IMR-90 (cell line): ENCODE results near the gene BPIFB1. TPM values are rescaled to one million over a fixed set of nuclear protein-coding genes. Genes with fewer than 3 reads are reported as not detected.
A peak's percentile ranks its signal among the peaks of the same experiment; 100 is the strongest.

Source experiments
- ATAC-seq: fragments of 200-7000 bp; cut with Tn5 transposase; 2 replicates; pipeline ENCODE4 v1.9.1; 2020; ENCODE audit warnings: low read depth, mild to moderate bottlenecking, moderate library complexity
- BruUV-seq: library from RNA; stranded (reverse); fragments of 400-500 nt; replicated peaks from 2 replicates; lab custom pipeline; 2021; lab: Mats Ljungman, UMichigan
- CTCF ChIA-PET: fragments of 300-600 bp; formaldehyde crosslinking; extraction: SDS; loops from one replicate; lab custom pipeline; 2021; ENCODE audit warnings: antibody characterized with exemption; lab: Yijun Ruan, JAX
- POLR2A ChIA-PET: fragments of 300-600 bp; sonication (Branson Sonifier 250); formaldehyde crosslinking; loops from one replicate; lab custom pipeline; 2022; ENCODE audit warnings: antibody characterized with exemption; ENCODE audit not compliant: unreplicated experiment; lab: Charles Lee
- DNase-seq: peaks from one replicate; pipeline ENCODE4 v3.0.0; 2013
- H2AFZ ChIP-seq: replicated peaks from 2 replicates; pipeline ENCODE3; 2013; ENCODE audit warnings: low read length, mild to moderate bottlenecking; ENCODE audit not compliant: poor library complexity
- H2AK5ac ChIP-seq: 2 replicates; pipeline ENCODE4 v1.6.1; 2013; ENCODE audit warnings: low read depth, low read length, inconsistent platforms
- H2AK9ac ChIP-seq: replicated peaks from 2 replicates; pipeline ENCODE3; 2013; ENCODE audit warnings: mild to moderate bottlenecking, low read depth, low read length, moderate library complexity; ENCODE audit not compliant: poor library complexity
- H2BK120ac ChIP-seq: 2 replicates; pipeline ENCODE4 v1.6.1; 2013; ENCODE audit warnings: low read depth, low read length, inconsistent platforms
- H2BK15ac ChIP-seq: 3 replicates; pipeline ENCODE4 v1.6.1; 2013; ENCODE audit warnings: low read depth, low read length, inconsistent platforms
- H2BK20ac ChIP-seq: 2 replicates; pipeline ENCODE4 v1.6.1; 2013; ENCODE audit warnings: low read depth, mild to moderate bottlenecking, inconsistent platforms, low read length, moderate library complexity
- H2BK5ac ChIP-seq: 2 replicates; pipeline ENCODE4 v1.6.1; 2013; ENCODE audit warnings: mild to moderate bottlenecking, low read depth, low read length, inconsistent platforms; ENCODE audit not compliant: poor library complexity, severe bottlenecking
- H3K14ac ChIP-seq: replicated peaks from 2 replicates; pipeline ENCODE4 v1.6.1; 2013; ENCODE audit warnings: low read depth, low read length, inconsistent platforms
- H3K18ac ChIP-seq: 2 replicates; pipeline ENCODE4 v1.6.1; 2013; ENCODE audit warnings: low read depth, low read length, control low read depth
- H3K23ac ChIP-seq: 2 replicates; pipeline ENCODE4 v1.6.1; 2013; ENCODE audit warnings: low read depth, low read length, inconsistent platforms
- H3K27ac ChIP-seq: 2 replicates; pipeline ENCODE4 v1.5.1; 2013; ENCODE audit warnings: mild to moderate bottlenecking, control low read depth, low read length; ENCODE audit not compliant: insufficient read depth
- H3K27me3 ChIP-seq: 2 replicates; pipeline ENCODE4 v1.6.1; 2013; ENCODE audit warnings: low read length; ENCODE audit not compliant: control insufficient read depth, insufficient read depth
- H3K36me3 ChIP-seq: 2 replicates; pipeline ENCODE4 v1.6.1; 2013; ENCODE audit warnings: low read length, mixed read lengths; ENCODE audit not compliant: control insufficient read depth, insufficient read depth
- H3K4ac ChIP-seq: 2 replicates; pipeline ENCODE4 v1.6.1; 2013; ENCODE audit warnings: low read depth, low read length, inconsistent platforms
- H3K4me1 ChIP-seq: 2 replicates; pipeline ENCODE4 v1.6.1; 2013; ENCODE audit warnings: low read length, mixed read lengths; ENCODE audit not compliant: control insufficient read depth, insufficient read depth
- H3K4me2 ChIP-seq: 2 replicates; pipeline ENCODE4 v1.6.1; 2013; ENCODE audit warnings: low read depth, mild to moderate bottlenecking, control low read depth, low read length, moderate library complexity
- H3K4me3 ChIP-seq: 2 replicates; pipeline ENCODE4 v1.5.1; 2013; ENCODE audit warnings: low read depth, mild to moderate bottlenecking, control low read depth, low read length, moderate library complexity; ENCODE audit not compliant: insufficient read depth
- H3K56ac ChIP-seq: 2 replicates; pipeline ENCODE4 v1.6.1; 2013; ENCODE audit warnings: low read length, inconsistent platforms; ENCODE audit not compliant: insufficient read depth; ENCODE audit errors: extremely low read depth
- H3K79me1 ChIP-seq, 2 experiments: 2 replicates each; pipeline ENCODE4 v1.6.1; 2013; ENCODE audit warnings: low read length in 2 of 2, inconsistent platforms in 1 of 2, low read depth in 1 of 2
- H3K9ac ChIP-seq: 2 replicates; pipeline ENCODE4 v1.6.1; 2013; ENCODE audit warnings: low read depth, low read length, control low read depth
- H3K9me1 ChIP-seq: 2 replicates; pipeline ENCODE4 v1.6.1; 2013; ENCODE audit warnings: low read length, inconsistent platforms; ENCODE audit not compliant: insufficient read depth
- H3K9me3 ChIP-seq: 2 replicates; pipeline ENCODE4 v1.6.1; 2013; ENCODE audit warnings: low read length; ENCODE audit not compliant: control insufficient read depth, insufficient read depth
- H4K20me1 ChIP-seq: 2 replicates; pipeline ENCODE4 v1.6.1; 2013; ENCODE audit warnings: low read length, inconsistent platforms; ENCODE audit not compliant: insufficient read depth
- H4K5ac ChIP-seq: 2 replicates; pipeline ENCODE4 v1.6.1; 2013; ENCODE audit warnings: mild to moderate bottlenecking, low read depth, low read length, control low read depth
- H4K8ac ChIP-seq, 2 experiments: 2 replicates each; pipeline ENCODE4 v1.6.1; 2013; ENCODE audit warnings: low read depth in 2 of 2, low read length in 2 of 2, control low read depth in 1 of 2, inconsistent platforms in 1 of 2
- H4K91ac ChIP-seq: 2 replicates; pipeline ENCODE4 v1.6.1; 2013; ENCODE audit warnings: low read depth, low read length, inconsistent platforms; ENCODE audit not compliant: insufficient read depth
- MAFK ChIP-seq: IDR thresholded peaks from 2 replicates; pipeline ENCODE4 v1.6.1; 2012; ENCODE audit warnings: low read depth, low read length, improper control_type of control experiment
- NFE2L2 ChIP-seq: fragments of 150-350 bp; IDR thresholded peaks from 2 replicates; pipeline ENCODE4 v1.6.1; 2016; ENCODE audit warnings: low read depth, mild to moderate bottlenecking, low read length
- WGBS, 2 experiments: methylation state at CpG; one replicate each; pipeline versions ENCODE4 v1.1.5 to v1.1.7; 2013; ENCODE audit warnings: missing lambda C conversion rate in 2 of 2; ENCODE audit not compliant: insufficient read length in 1 of 2; ENCODE audit errors: extremely low coverage in 2 of 2; 5-methylcytosine and 5-hydroxymethylcytosine counted together
- dilution Hi-C: fragments of 300-500 bp; cut with HindIII; formaldehyde crosslinking; loops from one replicate; pipeline ENCODE4 v1.14.3; 2018; ENCODE audit warnings: low sequenced_read_pairs; ENCODE audit not compliant: unreplicated experiment
- in situ Hi-C: fragments of 300-500 bp; cut with MboI; formaldehyde crosslinking; loops from 3 replicates; pipeline ENCODE4 v1.14.3; 2019; ENCODE audit warnings: low sequenced_read_pairs, inconsistent platforms, mixed read lengths
- intact Hi-C: fragments of 100-400 bp; cut with micrococcal nuclease; formaldehyde crosslinking; loops from 2 replicates; pipeline ENCODE4 v1.10.0; 2022
- polyA plus RNA-seq, 3 experiments: library from polyadenylated mRNA; depleted of rRNA; stranded (reverse); fragments of >200 nt; gene quantifications; 2 replicates each; pipeline ENCODE4 v1.2.3, GENCODE V29; 2012; ENCODE audit warnings: low replicate concordance in 1 of 3
- total RNA-seq: library from RNA; depleted of rRNA; stranded (reverse); fragments of >200 nt; gene quantifications from 2 replicates; pipeline ENCODE4 v1.2.3, GENCODE V29; 2012

The BPIFB1 gene
- total and polyA plus RNA-seq, 2 of the 4 experiments (the other 2 are of a cell fraction): not detected

DNA sequence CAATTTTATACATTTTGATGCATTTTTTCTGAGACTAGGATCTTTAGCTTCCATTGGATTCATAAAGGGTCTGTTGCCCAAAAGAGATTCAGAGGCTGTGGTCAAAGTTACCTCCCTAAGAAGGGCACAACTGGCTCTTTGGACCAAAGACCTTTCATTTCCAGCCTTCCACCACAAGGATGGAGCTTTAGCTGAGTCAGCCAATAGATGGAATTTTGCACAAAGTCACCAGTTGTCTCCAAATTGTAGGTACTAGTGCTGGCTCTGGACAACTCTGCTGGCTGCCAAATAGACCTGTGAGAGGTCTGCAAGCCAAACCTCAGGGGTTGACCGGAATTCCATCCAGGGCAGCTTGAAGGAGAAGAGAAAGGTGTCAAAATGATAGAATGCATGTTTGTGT is 46.7 kb upstream of the BPIFB1 start:
- no peak overlapping the region for H3K14ac ChIP-seq
- no peaks in the 10 kb centered on the region for H3K4me1 ChIP-seq
- no CpG with 5 or more reads among the region's 1 CpG for WGBS, 2 experiments
- H3K79me1 ChIP-seq: no peaks in the 10 kb centered on the region
- no peak overlapping the region for H3K18ac ChIP-seq
- H2AFZ ChIP-seq: no peak overlapping the region
- no peak overlapping the region for H2BK15ac ChIP-seq
- no peak overlapping the region for H2BK120ac ChIP-seq
- no peak overlapping the region for H4K5ac ChIP-seq
- H3K4ac ChIP-seq: no peak overlapping the region
- no peak overlapping the region for H2AK9ac ChIP-seq
- CTCF ChIA-PET: no interaction called here
- no peak overlapping the region for H3K56ac ChIP-seq
- H2AK5ac ChIP-seq: no peak overlapping the region
- no peak overlapping the region for H4K8ac ChIP-seq
- no peak overlapping the region for H4K91ac ChIP-seq
- no peak overlapping the region for H2BK20ac ChIP-seq
- H3K9me3 ChIP-seq: no peaks in the 10 kb centered on the region
- POLR2A ChIA-PET: no interaction called here
- H3K9me1 ChIP-seq: no peaks in the 10 kb centered on the region
- dilution Hi-C loops (no loop called here), in situ Hi-C loops (no loop called here), intact Hi-C loops (no loop called here)
- peaks cover 6% of the 10 kb centered on the region for H3K27me3 ChIP-seq
- DNase-seq (no peak), ATAC-seq (no peak)
- H3K9ac ChIP-seq: no peak overlapping the region
- H3K36me3 ChIP-seq: no peaks in the 10 kb centered on the region
- TF ChIP-seq NFE2L2: no peak
- TF ChIP-seq MAFK: peak; percentile 44; the same call in 1 of the 2 replicates
- no peak overlapping the region for H2BK5ac ChIP-seq
- H3K27ac ChIP-seq: no peak overlapping the region
- H3K4me3 ChIP-seq: no peak overlapping the region
- no TSS peak for BruUV-seq
- no peaks in the 10 kb centered on the region for H4K20me1 ChIP-seq
- H3K4me2 ChIP-seq: no peak overlapping the region
- H3K23ac ChIP-seq: no peak overlapping the region
